ENCODE results near the gene KAZN.

GRCh38 chr1:14698314-14698713, 99.8 kb downstream of the KAZN start:
- TF ChIP-seq CTCF (IDR thresholded peaks at IDR 0.05 in 8 of 11, conservative IDR thresholded peaks at IDR 0.05 in 3 of 11) (no peak), POLR2A (IDR thresholded peaks at IDR 0.05) (no peak)
